GM12875 (cell line): ENCODE measurements around the gene PRSS53.
A peak's percentile ranks its signal among the peaks of the same experiment; 100 is the strongest.

ENCODE experiments used
- H3K4me3 ChIP-seq: one replicate; pipeline ENCODE4 v1.5.1; 2011; ENCODE audit warnings: low read depth, low read length, control low read depth
- TF ChIP-seq, protein P1 (sequence below): IDR thresholded peaks from 2 replicates; pipeline ENCODE4 v1.5.1; 2011; ENCODE audit warnings: low read depth, mild to moderate bottlenecking, control low read depth, inconsistent platforms, low read length, moderate library complexity, borderline replicate concordance; ENCODE audit not compliant: insufficient read depth

The PRSS53 gene

DNA sequence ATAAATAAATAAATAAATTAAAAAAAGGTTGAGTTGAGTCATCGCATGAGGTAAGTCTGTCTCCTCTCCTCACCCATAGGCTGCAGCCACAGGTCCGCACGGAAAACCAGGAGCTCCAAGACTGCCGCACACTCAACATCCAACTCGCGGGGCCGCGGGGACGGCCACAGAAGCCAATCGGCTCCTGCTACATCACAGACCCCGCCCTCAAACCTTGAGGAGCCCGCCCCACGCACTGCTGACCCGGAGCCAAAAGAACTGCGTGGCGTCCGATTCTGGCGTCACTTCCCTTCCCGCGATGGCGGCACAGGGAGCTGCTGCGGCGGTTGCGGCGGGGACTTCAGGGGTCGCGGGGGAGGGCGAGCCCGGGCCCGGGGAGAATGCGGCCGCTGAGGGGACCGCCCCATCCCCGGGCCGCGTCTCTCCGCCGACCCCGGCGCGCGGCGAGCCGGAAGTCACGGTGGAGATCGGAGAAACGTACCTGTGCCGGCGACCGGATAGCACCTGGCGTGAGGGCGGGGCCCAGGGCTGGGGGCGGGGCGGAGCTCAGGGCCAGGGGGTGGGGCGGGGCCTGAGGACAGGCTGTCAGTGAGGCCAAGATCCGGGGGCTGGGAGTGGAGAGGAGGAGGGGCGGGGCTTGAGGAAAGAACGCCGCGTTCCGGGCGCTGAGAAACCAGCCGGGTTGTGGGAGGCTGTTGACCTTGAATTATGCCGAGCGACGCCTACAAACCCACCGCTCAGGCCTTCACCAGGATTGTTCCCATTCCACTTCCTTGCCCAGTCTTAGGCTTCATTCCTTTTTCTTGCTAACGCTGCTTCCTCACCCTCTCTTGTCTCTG, 28.9 kb upstream of the PRSS53 start, which contains the start of gene KAT8:
Gene KAT8 (plus strand): TSS at position 281 of the 839 bp plus-strand sequence. CDS start 18 bp downstream, at position 299.
- TF ChIP-seq, protein P1, sequence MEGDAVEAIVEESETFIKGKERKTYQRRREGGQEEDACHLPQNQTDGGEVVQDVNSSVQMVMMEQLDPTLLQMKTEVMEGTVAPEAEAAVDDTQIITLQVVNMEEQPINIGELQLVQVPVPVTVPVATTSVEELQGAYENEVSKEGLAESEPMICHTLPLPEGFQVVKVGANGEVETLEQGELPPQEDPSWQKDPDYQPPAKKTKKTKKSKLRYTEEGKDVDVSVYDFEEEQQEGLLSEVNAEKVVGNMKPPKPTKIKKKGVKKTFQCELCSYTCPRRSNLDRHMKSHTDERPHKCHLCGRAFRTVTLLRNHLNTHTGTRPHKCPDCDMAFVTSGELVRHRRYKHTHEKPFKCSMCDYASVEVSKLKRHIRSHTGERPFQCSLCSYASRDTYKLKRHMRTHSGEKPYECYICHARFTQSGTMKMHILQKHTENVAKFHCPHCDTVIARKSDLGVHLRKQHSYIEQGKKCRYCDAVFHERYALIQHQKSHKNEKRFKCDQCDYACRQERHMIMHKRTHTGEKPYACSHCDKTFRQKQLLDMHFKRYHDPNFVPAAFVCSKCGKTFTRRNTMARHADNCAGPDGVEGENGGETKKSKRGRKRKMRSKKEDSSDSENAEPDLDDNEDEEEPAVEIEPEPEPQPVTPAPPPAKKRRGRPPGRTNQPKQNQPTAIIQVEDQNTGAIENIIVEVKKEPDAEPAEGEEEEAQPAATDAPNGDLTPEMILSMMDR, result no peak
- peak within 1 kb of the TSS; percentile 72 for H3K4me3 ChIP-seq

DNA sequence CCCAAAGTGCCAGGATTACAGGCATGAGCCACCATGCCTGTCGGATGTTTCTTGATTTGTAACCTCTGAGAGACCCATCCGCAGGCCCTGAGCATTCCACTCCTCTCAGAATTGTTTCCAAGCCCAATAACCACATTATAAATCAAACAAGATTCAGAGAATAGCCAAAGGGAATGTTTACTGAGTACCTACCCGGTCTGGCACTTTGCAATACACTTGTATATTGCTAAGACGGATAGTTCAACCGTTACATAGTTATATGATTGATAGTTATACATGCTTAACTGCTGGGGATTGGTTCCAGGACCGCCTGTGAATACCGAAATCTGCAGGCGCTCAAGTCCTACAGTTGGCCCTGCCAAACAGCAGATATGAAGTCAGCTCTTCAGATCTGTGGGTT, 25.7 kb upstream of the PRSS53 start:
- H3K4me3 ChIP-seq, result no peak overlapping the region
- TF ChIP-seq, protein P1, result no peak

DNA sequence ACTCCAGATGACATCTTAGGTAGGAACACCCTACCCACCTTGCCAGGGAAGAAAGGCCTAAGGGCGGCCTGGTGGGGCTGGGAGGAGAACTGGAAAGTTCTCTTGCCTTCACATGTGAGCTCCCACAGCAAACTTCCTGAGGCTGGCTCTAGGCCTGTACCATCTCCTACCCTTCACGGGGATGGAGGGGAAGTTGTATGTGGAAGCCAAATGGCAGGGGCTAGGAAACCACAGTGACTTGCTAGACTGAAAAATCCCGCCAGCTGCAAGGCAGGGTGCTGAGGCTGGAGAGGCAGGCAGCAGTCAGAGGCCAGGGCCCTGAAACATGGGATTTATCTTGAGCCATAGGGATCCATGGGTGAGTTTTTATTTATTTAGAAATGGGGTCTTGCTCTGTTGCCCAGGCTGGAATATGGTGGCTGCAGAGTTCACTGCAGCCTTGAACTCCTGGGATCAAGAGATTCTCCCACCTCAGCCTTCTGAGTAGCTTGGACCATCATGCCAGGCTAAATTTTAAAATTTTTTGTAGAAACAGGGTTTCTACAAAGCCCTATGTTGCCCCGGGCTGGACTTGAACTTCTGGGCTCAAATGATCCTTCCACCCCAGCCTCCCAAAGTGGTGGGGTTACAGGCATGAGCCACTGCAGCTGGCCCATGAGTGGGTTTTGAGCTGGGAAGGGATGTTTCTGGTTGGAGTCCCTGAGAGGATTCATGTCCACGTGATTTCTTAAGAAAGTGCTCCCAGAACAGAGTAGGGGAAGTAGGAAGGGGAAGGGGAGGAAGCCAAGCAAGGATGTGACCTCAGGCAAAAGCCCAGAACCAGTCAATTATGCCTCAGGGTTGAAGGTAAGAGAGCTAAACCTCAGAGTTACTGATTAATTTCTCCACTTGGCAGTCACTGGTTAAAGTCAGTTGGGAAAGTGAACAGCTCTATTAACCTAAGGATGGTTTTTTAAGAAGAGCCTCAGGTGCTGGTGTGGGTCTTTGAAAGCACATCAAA, 24.7 kb upstream of the PRSS53 start:
- H3K4me3 ChIP-seq, result no peak overlapping the region
- TF ChIP-seq, protein P1, result no peak

DNA sequence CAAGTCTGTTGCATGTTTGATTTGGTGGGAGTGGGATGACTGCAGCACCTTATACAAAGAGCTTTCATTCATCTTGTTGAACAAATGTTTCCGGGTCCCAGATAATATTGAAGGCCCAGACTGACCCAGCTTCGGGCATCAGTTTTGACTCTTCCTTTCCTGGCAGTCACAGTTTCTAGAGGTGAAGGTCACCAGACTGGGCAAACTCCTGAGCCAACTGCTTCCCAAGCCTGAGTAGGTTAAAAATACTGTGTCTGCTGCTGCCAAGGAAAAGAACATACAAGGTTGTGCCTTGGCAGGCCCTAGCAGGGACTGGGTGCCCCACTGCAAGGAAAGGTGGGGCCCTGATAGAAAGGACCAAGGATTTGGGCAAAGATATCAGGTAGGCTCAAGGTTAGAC, 24.0 kb upstream of the PRSS53 start:
- TF ChIP-seq, protein P1, result no peak
- no peak overlapping the region for H3K4me3 ChIP-seq

DNA sequence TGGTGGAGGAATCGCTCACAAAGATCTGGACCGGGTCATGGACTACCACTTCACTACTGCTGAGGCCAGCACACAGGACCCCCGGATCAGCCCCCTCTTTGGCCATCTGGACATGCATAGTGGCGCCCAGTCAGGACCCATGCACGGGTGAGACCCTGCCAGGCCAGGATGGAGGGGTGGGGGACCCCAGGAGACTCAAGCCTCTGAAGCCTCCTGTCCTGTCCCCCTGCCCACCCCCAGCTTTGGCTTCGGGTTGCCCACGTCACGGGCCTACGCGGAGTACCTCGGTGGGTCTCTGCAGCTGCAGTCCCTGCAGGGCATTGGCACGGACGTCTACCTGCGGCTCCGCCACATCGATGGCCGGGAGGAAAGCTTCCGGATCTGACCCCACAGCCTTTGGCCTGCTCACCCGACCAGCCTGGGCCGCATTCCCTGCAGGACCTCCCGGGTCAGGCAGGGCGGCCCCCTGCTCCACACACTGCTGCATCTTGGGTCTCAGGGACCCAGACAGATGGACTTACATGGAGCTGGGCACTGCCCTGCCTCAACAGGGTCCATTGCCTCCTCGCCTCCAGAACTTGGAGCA, 23.2 kb upstream of the PRSS53 start:
- no peak overlapping the region for H3K4me3 ChIP-seq
- TF ChIP-seq, protein P1, result no peak

DNA sequence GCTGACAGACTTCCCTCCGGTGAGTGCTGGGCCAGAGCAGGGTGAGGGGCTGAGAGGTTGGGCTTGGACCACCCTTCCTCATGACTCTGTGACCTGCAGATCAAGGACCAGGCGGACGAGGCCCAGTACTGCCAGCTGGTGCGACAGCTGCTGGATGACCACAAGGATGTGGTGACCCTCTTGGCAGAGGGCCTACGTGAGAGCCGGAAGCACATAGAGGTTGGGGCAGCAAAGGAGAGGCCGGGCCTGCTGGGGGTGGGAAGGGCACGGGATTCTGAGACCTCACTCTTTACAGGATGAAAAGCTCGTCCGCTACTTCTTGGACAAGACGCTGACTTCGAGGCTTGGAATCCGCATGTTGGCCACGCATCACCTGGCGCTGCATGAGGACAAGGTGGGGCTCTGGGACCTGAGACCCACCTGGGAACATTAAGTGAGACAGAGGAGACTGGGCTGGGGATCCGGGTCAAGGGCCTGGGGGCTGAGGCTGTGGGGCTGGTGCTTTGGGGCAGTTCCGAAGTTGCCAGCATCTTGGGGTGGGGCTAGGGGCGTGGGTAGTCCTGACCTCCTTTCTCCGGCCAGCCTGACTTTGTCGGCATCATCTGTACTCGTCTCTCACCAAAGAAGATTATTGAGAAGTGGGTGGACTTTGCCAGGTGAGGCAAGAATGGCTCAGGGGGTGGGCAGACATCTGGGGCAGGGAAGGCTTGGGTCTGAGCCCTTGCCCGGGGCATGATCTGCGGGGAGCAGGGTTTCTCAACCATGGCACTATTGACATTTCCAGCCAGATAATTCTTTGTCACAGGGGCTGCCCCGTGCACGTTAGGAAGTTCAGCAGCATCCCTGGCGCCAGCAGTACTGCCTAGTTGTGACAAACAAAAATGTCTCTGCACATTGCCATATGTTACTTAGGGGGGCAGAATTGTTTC, 21.6 kb upstream of the PRSS53 start:
- TF ChIP-seq, protein P1, result no peak
- H3K4me3 ChIP-seq, result no peak overlapping the region
